DOHH2 (cell line): ENCODE results near the gene MBP.

Experiments
- CTCF ChIP-seq: fragments of 200-600 bp; sonication (generic); IDR thresholded peaks from one replicate; pipeline ENCODE4 v1.5.1; 2014; ENCODE audit warnings: antibody characterized with exemption, mild to moderate bottlenecking, low read depth, low read length; ENCODE audit not compliant: poor library complexity, severe bottlenecking
- EZH2phosphoT487 ChIP-seq: fragments of 200-600 bp; sonication (generic); IDR thresholded peaks from 2 replicates; pipeline ENCODE4 v1.6.1; 2017; ENCODE audit warnings: borderline replicate concordance, mild to moderate bottlenecking, antibody characterized with exemption, low read length, moderate library complexity, mixed read lengths

- TF ChIP-seq CTCF (no peak), EZH2phosphoT487 (no peak)
These were observed 116.5 kb downstream of the MBP start for GRCh38 chr18:77015771-77016710.
